ENCODE results near the gene CALML3.

CALML3 gene

GRCh38 chr10:5512331-5512730 is 12.4 kb upstream of the CALML3 start:
- no peak for TF ChIP-seq CTCF (conservative IDR thresholded peaks at IDR 0.05; ENCODE audit: low read length)
- no peak overlapping the region for H3K4me3 ChIP-seq (ENCODE audit: low read length)
- no peak for DNase-seq (ENCODE audit: low read depth)

- peak; percentile 15 for DNase-seq (ENCODE audit: low read depth)
These were observed 11.7 kb upstream of the CALML3 start for GRCh38 chr10:5512881-5513612.

GRCh38 chr10:5514226-5514850 is 10.4 kb upstream of the CALML3 start:
- no peak for DNase-seq (ENCODE audit: low read depth)
- H3K4me3 ChIP-seq (ENCODE audit: low read length): no peak overlapping the region
- no peak for TF ChIP-seq CTCF (conservative IDR thresholded peaks at IDR 0.05; ENCODE audit: low read length)

More at GRCh38 chr10:5512881-5513612, 11.7 kb upstream of the CALML3 start:
- no peak for TF ChIP-seq CTCF (conservative IDR thresholded peaks at IDR 0.05; ENCODE audit: low read length)
- no peak overlapping the region for H3K4me3 ChIP-seq (ENCODE audit: low read length)

GRCh38 chr10:5515948-5516761 is 8.6 kb upstream of the CALML3 start:
- no peak overlapping the region for H3K4me3 ChIP-seq (ENCODE audit: low read length)
- no peak for TF ChIP-seq CTCF (conservative IDR thresholded peaks at IDR 0.05; ENCODE audit: low read length)
- no peak for DNase-seq (ENCODE audit: low read depth)

GRCh38 chr10:5517546-5517945 is 7.2 kb upstream of the CALML3 start:
- no peak for DNase-seq (ENCODE audit: low read depth)
- no peak for TF ChIP-seq CTCF (conservative IDR thresholded peaks at IDR 0.05; ENCODE audit: low read length)
- no peak overlapping the region for H3K4me3 ChIP-seq (ENCODE audit: low read length)

GRCh38 chr10:5518143-5518542 is 6.6 kb upstream of the CALML3 start:
- no peak for TF ChIP-seq CTCF (conservative IDR thresholded peaks at IDR 0.05; ENCODE audit: low read length)
- no peak overlapping the region for H3K4me3 ChIP-seq (ENCODE audit: low read length)
- no peak for DNase-seq (ENCODE audit: low read depth)
